A549 (cell line): Measurements from ENCODE around the gene DMRT2. TPM values are rescaled to one million over a fixed set of nuclear protein-coding genes. Genes with fewer than 3 reads are reported as not detected.

Experiments
- ATAC-seq, 2 experiments: fragments of 200-7000 bp in 1 of 2; fragments of >200 bp in 1 of 2; cut with Nextera tagmentation in 1 of 2; cut with Tn5 transposase in 1 of 2; 3 replicates each; pipeline versions ENCODE4 v1.8.0 to v1.9.1; 2018 to 2020; ENCODE audit warnings: mild to moderate bottlenecking in 1 of 2, moderate library complexity in 1 of 2
- CTCF ChIA-PET: fragments of 300-600 bp; sonication (Branson Sonifier 250); formaldehyde crosslinking; extraction: SDS; loops from one replicate; lab custom pipeline; 2021; ENCODE audit warnings: antibody characterized with exemption, inconsistent platforms; lab: Yijun Ruan, JAX
- POLR2A ChIA-PET: fragments of 350-600 bp; formaldehyde crosslinking; extraction: SDS; loops from one replicate; lab custom pipeline; 2021; ENCODE audit warnings: antibody characterized with exemption, inconsistent platforms; lab: Yijun Ruan, JAX
- DNase-seq, 2 experiments: peaks; one replicate each; pipeline versions ENCODE4 v3.0.0 to v3.0.0-alpha.2; 2011 to 2016; ENCODE audit warnings: low read depth in 1 of 2, low spot score in 1 of 2
- FAIRE-seq: peaks from 2 replicates; lab custom pipeline; 2011; peaks lifted over from hg19 to GRCh38; lab: Jason Lieb, UNC
- H3K27ac ChIP-seq, 2 experiments: fragments of >200 bp; sonication (Bioruptor Twin); formaldehyde crosslinking; 3 replicates each; pipeline ENCODE4 v1.5.1; 2016 to 2017
- H3K4me1 ChIP-seq: fragments of >200 bp; sonication (Bioruptor Twin); formaldehyde crosslinking; 3 replicates; pipeline ENCODE4 v1.6.1; 2016
- H3K4me2 ChIP-seq: fragments of >200 bp; sonication (Bioruptor Twin); formaldehyde crosslinking; 3 replicates; pipeline ENCODE4 v1.6.1; 2016
- H3K4me3 ChIP-seq: fragments of >200 bp; sonication (Bioruptor Twin); formaldehyde crosslinking; 3 replicates; pipeline ENCODE4 v1.5.1; 2016
- H3K9me3 ChIP-seq: fragments of >200 bp; sonication (Bioruptor Twin); formaldehyde crosslinking; 3 replicates; pipeline ENCODE4 v1.6.1; 2016
- BHLHE40 ChIP-seq: IDR thresholded peaks from 2 replicates; pipeline ENCODE4 v1.6.1; 2012; ENCODE audit warnings: low read depth, low read length, inconsistent platforms
- CBX2 ChIP-seq: fragments of 200-600 bp; sonication (generic); IDR thresholded peaks from 2 replicates; pipeline ENCODE4 v1.6.1; 2016; ENCODE audit warnings: low read depth, mild to moderate bottlenecking, borderline replicate concordance
- CBX8 ChIP-seq: fragments of 200-600 bp; sonication (generic); IDR thresholded peaks from 2 replicates; pipeline ENCODE4 v1.6.1; 2016
- CHD4 ChIP-seq: fragments of 200-600 bp; sonication (generic); IDR thresholded peaks from 2 replicates; pipeline ENCODE4 v1.6.1; 2016; ENCODE audit warnings: antibody characterized with exemption, mild to moderate bottlenecking, borderline replicate concordance
- CTCF ChIP-seq: fragments of >200 bp; sonication (Bioruptor Twin); formaldehyde crosslinking; IDR thresholded peaks from 3 replicates; pipeline ENCODE4 v1.5.1; 2016
- FOSB ChIP-seq: fragments of 250-450 bp; sonication (Bioruptor Pico); IDR thresholded peaks from 2 replicates; pipeline ENCODE4 v1.5.0; 2020; ENCODE audit warnings: mild to moderate bottlenecking, moderate library complexity
- FOSL2 ChIP-seq, 2 experiments: fragments of 450-650 bp in 1 of 2; fragments of >200 bp in 1 of 2; sonication (Bioruptor Twin) in 1 of 2; formaldehyde crosslinking; IDR thresholded peaks; 2 replicates each; pipeline versions ENCODE4 v1.5.0 to v1.6.1; 2016 to 2020; ENCODE audit warnings: mild to moderate bottlenecking in 1 of 2, moderate library complexity in 1 of 2
- GATA3 ChIP-seq: IDR thresholded peaks from 2 replicates; pipeline ENCODE4 v1.6.1; 2012; ENCODE audit warnings: borderline replicate concordance
- HDAC2 ChIP-seq: fragments of 200-600 bp; sonication (generic); IDR thresholded peaks from 2 replicates; pipeline ENCODE4 v1.6.1; 2016
- HEYL ChIP-seq: fragments of 250-450 bp; sonication (Bioruptor Pico); IDR thresholded peaks from 2 replicates; pipeline ENCODE4 v1.8.0; 2021; ENCODE audit warnings: mild to moderate bottlenecking, moderate library complexity
- JUNB ChIP-seq: fragments of >200 bp; sonication (Bioruptor Twin); formaldehyde crosslinking; IDR thresholded peaks from 2 replicates; pipeline ENCODE4 v1.6.1; 2016
- NPAS2 ChIP-seq: fragments of 250-450 bp; sonication (Bioruptor Pico); IDR thresholded peaks from 2 replicates; pipeline ENCODE4 v1.8.0; 2022; ENCODE audit warnings: mild to moderate bottlenecking, moderate library complexity, borderline replicate concordance
- PBX3 ChIP-seq: IDR thresholded peaks from 2 replicates; pipeline ENCODE4 v1.6.1; 2012
- POLR2A ChIP-seq: IDR thresholded peaks from 2 replicates; pipeline ENCODE4 v1.6.1; 2012; ENCODE audit warnings: mild to moderate bottlenecking, low read length
- RAD21 ChIP-seq, 2 experiments: fragments of >200 bp in 1 of 2; sonication (Bioruptor Twin) in 1 of 2; formaldehyde crosslinking in 1 of 2; IDR thresholded peaks in 1 of 2; conservative IDR thresholded peaks in 1 of 2; 2 replicates in 1 of 2; 3 replicates in 1 of 2; pipeline ENCODE4 v1.6.1; 2012 to 2018; ENCODE audit warnings: inconsistent platforms in 1 of 2
- REST ChIP-seq: fragments of 200-600 bp; sonication (generic); IDR thresholded peaks from 2 replicates; pipeline ENCODE4 v1.6.1; 2016; ENCODE audit warnings: antibody characterized with exemption, mild to moderate bottlenecking, moderate library complexity
- RNF2 ChIP-seq: fragments of 200-600 bp; sonication (generic); IDR thresholded peaks from 2 replicates; pipeline ENCODE4 v1.6.1; 2016; ENCODE audit warnings: low read depth, mild to moderate bottlenecking, antibody characterized with exemption, moderate library complexity, borderline replicate concordance
- SMC3 ChIP-seq: fragments of >200 bp; sonication (Bioruptor Twin); formaldehyde crosslinking; IDR thresholded peaks from 3 replicates; pipeline ENCODE4 v1.6.1; 2018; ENCODE audit warnings: inconsistent platforms
- TFCP2L1 ChIP-seq: fragments of 250-450 bp; sonication (Bioruptor Pico); IDR thresholded peaks from 2 replicates; pipeline ENCODE4 v1.5.0; 2021; ENCODE audit warnings: mild to moderate bottlenecking
- ZC3H11A ChIP-seq: fragments of 450-650 bp; IDR thresholded peaks from 2 replicates; pipeline ENCODE4 v1.6.1; 2014; ENCODE audit warnings: antibody characterized with exemption, mild to moderate bottlenecking
- ZSCAN20 ChIP-seq: fragments of 250-450 bp; sonication (Bioruptor Pico); IDR thresholded peaks from 2 replicates; pipeline ENCODE4 v1.8.0; 2022; ENCODE audit warnings: mild to moderate bottlenecking, moderate library complexity
- WGBS: methylation state at CpG from one replicate; pipeline ENCODE4 v1.1.6; 2017; ENCODE audit errors: missing lambda C conversion rate; 5-methylcytosine and 5-hydroxymethylcytosine counted together
- polyA plus RNA-seq, 4 experiments: library from polyadenylated mRNA; depleted of rRNA in 3 of 4; stranded (reverse); fragments of >200 nt; fragmentation: RNase III in 1 of 4; extraction: RNeasy Plus Mini Kit Qiagen cat#74134 plus additional on column Dnase treatment in 1 of 4; gene quantifications; 2 replicates in 3 of 4; 3 replicates in 1 of 4; pipeline ENCODE4 v1.2.3, GENCODE V29; 2011 to 2017
- TF ChIP-seq, protein P1 (sequence below): fragments of >200 bp; sonication (Bioruptor Twin); formaldehyde crosslinking; IDR thresholded peaks from 2 replicates; pipeline ENCODE4 v1.6.1; 2016
- TF ChIP-seq, protein P2 (sequence below): IDR thresholded peaks from 2 replicates; pipeline ENCODE4 v1.6.1; 2012

DMRT2 gene
- polyA plus RNA-seq, 2 of the 4 experiments (the other 2 are of a cell fraction): 0.06 TPM; not detected in 1

DNA sequence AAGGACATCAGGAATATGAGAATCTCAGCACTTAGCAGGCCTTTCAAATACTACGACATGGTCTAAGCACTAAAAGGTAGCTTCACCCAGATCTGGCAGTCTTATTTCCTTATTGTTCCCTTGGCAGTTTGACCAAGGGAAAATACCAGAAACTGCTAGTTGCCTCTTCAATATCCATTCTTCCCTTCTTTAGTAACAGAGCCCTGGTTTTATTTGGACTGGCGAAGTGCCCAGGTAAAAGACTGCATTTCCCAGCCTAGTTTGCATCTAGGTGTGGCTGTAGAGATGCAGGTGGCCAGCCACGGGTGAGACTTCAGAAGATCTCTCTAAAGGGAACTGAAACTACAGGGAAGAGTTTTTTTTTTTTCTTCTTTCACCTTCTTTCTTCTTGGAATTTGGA, 21.6 kb downstream of the DMRT2 start:
- ATAC-seq (no peak), DNase-seq (no peak)
- Histone ChIP-seq H3K4me1 (no peaks in the 10 kb centered on the region), H3K9me3 (no peaks in the 10 kb centered on the region; the same call in 2 of the 3 replicates), H3K4me3 (no peak overlapping the region), H3K27ac (no peak overlapping the region)
- CTCF ChIA-PET: no interaction called here
- POLR2A ChIA-PET: no interaction called here
- 11% methylated on average over 3 of the region's 3 CpGs for WGBS
- TF ChIP-seq CHD4 (no peak), FOSL2 (IDR thresholded peaks at IDR 0.05) (no peak), FOSL2 (CRISPR knock-in tag; IDR thresholded peaks at IDR 0.05) (no peak), RAD21 (conservative IDR thresholded peaks at IDR 0.05 in 1 of 2, IDR thresholded peaks at IDR 0.05 in 1 of 2) (no peak), REST (no peak), CBX2 (no peak), TFCP2L1 (no peak), BHLHE40 (no peak), NPAS2 (CRISPR knock-in tag) (no peak)
- TF ChIP-seq, protein P1, sequence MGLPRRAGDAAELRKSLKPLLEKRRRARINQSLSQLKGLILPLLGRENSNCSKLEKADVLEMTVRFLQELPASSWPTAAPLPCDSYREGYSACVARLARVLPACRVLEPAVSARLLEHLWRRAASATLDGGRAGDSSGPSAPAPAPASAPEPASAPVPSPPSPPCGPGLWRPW: no peak
- TF ChIP-seq, protein P2, sequence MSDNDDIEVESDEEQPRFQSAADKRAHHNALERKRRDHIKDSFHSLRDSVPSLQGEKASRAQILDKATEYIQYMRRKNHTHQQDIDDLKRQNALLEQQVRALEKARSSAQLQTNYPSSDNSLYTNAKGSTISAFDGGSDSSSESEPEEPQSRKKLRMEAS: no peak
- TF ChIP-seq, all 56 proteins: peak for 0
- no peak for FAIRE-seq
- H3K4me2 ChIP-seq: no peak overlapping the region

DNA sequence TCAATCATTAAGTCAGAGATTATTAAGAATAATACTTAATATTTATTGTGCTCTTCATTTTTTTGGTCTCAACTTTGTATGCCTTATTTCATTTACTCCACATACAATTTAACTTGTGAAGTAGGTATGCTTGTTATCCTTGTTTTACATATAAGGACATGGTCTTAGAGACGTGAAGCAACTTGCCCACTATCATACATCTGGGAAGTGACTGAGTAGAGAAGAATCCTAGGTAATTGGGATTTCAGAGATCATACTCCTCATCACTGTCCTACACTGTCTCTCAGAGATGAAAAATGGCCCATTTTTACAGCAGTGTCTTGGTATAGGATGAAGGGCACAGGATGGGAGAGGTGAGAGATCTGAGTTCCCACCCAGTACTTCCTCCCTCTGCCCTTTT, 23.3 kb downstream of the DMRT2 start:
- no peak overlapping the region for H3K4me2 ChIP-seq
- FAIRE-seq: no peak
- no peak overlapping the region for H3K4me3 ChIP-seq
- H3K4me1 ChIP-seq: no peaks in the 10 kb centered on the region
- TF ChIP-seq RNF2 (no peak), POLR2A (no peak), PBX3 (no peak), FOSB (CRISPR knock-in tag) (no peak), ZSCAN20 (CRISPR knock-in tag) (no peak), HDAC2 (no peak), ZC3H11A (no peak), REST (no peak), NPAS2 (CRISPR knock-in tag) (no peak), SMC3 (no peak), JUNB (no peak), CTCF (no peak), CBX8 (no peak), HEYL (CRISPR knock-in tag) (no peak), GATA3 (no peak)
- TF ChIP-seq, protein P1: no peak
- DNase-seq: no peak
- ATAC-seq: no peak
- no peaks in the 10 kb centered on the region; the same call in 2 of the 3 replicates for H3K9me3 ChIP-seq
- CTCF ChIA-PET: interaction anchor here (0.6 kb wide), 2 partner anchors 28 to 309 kb away, joined by 3 to 4 read pairs; no protein-coding TSS in a partner anchor
- H3K27ac ChIP-seq: no peak overlapping the region
- WGBS: 3% methylated on average over 1 of the region's 1 CpG
- POLR2A ChIA-PET: no interaction called here
